NOMO-1 (cell line): ENCODE results near the gene EID3.

Experiments
- DNase-seq, 2 experiments: peaks; one replicate each; lab custom pipeline; 2025; ENCODE audit not compliant: unreplicated experiment in 2 of 2; lab: John Stamatoyannopoulos, UW

The EID3 gene

DNA sequence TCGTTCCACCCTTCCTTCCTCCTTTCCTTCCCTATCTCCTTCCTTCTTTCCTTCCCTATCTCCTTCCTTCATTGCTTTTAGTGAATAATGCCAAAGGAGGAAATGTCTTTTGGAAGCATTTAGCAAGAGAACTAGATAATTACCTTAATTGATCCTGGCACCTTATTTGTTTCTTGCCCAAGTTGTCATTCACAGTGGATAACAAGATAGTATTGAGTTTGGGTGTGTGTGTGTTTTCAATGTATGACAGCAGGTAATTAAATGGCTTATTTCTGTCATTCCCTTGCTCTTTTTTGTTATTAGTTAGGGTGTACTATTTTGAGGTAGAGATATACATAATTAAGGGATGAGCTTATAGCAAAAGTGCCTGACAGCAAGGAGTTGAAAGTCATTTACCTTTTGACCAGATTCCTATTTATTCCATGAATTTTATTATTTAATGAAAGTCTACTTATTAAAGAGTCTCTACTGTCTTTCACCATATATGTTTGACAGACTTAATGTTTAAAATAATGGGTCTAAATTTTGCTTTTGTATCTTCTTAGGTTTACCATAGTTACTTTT, 30.2 kb downstream of the EID3 start:
- no peak for DNase-seq

DNA sequence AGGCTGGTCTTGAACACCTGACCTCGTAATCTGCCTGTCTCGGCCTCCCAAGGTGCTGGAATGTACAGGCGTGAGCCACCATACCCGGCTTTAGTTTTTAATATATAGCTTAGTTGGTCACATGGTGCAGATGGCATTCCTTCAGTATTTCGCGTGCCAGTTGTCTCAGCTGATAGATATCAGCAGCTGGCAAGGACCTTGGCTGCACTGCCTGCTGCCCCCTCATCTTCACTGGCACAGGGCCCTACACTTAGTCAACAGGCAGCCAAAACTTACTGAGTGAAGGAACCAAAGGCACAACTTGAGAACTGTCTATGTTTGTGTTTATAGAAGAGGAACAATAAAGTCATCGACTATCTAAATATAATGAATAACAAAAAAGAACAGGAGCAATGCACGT, 31.0 kb downstream of the EID3 start:
- DNase-seq, result no peak

DNA sequence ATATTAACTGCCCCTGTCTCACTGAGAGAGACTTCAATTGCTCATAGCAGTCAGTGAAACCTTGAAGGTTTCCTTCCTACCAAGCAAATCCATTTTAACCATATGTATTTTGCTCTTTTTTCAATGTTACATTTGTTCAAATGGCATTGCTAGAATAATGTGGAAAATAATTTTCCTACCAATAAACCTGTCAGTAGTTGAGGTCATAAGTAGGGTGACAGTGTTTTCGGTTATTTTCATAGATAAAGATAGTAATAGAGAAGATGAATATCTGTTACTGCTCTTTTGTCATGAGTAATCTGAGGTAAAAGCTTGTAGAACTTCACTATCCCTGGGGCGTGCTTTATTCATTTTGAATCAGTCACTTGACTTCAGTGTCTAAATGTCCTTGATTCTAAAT, 32.6 kb downstream of the EID3 start:
- no peak for DNase-seq

GRCh38 chr12:104337030-104337558, 33.6 kb downstream of the EID3 start:
- no peak for DNase-seq

- no peak for DNase-seq
Observed at GRCh38 chr12:104339663-104340062, 36.1 kb downstream of the EID3 start.

DNA sequence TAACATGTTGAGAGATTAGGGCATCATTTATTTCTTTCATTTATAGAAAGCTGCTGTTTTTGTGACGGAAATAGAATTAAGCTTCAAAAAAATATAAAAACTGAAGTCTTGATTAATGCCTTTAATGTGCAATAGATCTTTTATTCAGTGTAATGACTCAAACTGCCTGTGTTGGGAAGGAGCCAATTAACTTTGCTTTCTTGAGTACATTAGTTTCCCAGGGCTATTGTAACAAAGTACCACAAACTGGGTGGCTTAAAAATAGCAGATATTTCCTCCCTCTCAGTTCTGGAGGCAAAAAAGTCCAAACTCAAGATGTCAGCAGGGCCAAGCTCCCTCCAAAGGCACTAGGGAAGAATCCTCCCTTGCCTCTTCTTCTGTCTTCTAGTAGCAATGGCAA, 36.6 kb downstream of the EID3 start:
- no peak for DNase-seq

DNA sequence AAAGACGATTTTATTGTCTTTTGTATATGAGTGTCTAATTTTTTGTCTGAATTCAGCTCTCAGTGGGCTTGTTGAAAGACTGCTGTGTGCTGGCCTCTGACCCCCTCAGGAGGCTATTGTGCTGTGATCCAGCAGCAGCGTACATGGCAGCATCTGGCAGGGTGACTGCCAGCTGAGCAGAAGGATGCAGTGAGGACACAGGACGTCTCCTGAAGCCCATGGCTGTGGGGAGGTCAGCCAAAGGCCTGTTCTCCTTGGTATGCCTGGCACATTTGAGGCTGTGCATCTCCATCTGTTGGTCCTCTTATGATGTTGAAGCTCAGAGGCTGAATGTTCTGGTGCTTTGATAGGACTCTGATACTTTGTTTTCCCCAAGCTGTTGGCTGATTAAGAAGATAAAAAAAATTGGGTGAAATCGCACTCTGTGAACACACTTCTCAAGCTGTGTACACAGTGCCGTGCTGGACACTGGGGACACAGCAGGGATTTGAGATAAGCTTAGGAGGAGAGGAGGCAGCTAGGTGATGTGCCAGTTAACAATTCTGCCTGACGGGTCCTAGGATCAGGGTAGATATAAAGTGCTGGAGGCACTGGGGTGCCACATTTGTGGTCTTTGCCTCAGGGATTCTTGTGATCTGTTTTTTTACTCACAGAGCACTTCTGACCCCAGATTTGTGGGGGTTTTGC, 37.5 kb downstream of the EID3 start:
- no peak for DNase-seq

- DNase-seq, result no peak
Observed at GRCh38 chr12:104342147-104342546, 38.6 kb downstream of the EID3 start.

DNA sequence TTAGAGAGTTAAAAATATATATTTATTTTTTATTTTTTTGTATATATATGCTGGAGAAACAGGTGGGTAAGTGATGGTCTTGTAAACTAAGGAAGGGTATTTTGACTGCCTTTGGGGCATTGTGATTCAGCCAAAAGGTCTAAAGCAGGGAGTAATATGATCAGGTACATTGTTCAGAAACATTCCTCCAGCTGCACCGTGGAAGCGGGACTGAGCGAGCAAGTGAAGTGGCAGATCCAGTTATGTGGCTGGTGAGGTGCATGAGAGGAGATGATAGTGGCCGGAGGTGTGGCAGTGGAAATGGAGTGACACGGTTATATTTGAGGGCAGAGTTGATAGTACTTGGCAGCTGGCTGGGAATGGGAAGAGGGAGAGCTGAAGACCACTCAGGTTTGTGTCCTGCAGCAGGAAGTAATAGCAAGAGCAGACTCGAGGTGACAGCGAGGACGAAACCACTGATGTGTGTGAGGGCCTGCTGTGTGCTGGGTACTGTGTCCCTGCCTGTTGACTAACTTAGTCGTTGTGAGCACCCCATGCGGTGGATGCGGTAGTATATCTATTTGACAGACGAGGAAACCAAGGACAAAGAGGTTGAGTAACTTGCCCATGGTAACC, 39.2 kb downstream of the EID3 start:
- DNase-seq, result no peak

DNA sequence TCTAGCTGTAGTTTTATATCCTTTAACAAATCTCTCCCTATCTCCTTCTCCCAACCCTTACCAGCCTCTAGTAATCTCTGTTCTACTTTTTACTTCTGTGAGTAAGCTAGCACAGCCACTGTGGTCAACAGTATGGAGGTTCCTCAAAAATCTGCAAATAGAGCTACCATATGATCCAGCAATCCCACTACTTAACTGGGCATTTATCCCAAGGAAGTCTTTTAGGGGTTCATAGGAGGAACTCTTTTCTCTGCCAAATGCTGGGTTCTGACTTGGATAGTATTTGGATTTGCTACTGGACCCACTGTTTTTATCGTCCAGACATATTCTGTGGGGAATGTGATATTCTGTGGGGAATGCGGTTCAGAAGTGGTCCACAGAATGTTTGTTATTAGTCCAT, 41.1 kb downstream of the EID3 start:
- DNase-seq, result no peak

DNA sequence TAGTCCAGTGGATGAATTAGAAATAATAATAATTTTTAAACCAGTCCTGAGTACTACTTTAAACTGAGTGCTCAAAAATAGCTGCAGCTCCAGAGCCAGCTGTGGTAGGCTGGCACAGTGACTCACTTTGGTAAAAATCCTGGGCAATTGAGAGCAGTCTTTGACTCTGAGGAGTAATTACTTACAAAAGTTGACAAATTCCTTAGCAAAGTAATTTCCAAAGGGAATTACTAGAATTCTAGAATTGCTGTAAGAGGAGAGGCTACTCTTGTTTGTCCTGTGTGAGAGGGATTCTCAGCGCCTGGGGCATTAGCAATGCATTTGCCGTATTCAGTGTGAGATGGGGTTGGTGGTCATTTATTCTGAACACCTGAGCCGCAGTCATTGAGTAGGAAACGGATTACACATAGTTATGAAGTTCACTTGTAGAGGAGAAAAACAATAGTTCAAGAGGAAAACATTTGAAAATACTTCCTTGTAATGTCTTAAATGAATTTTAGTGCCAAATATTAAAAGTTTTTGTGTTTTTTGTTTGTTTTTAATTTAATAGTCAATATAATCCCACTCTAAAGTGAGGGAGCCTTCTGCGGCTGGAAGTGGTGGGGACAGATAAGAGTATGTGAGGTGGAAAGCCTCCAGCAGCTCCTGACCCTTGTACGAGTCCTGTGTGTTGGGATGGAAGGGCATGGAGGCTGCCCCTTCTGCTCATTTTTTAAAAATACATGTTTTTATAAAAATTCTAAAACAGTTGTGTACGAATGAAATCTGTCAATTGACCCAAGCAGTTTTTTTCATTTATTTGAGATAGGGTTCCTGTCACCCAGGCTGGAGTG, 41.9 kb downstream of the EID3 start:
- DNase-seq, result no peak

GRCh38 chr12:104347374-104348075, 44.0 kb downstream of the EID3 start:
- no peak for DNase-seq

DNA sequence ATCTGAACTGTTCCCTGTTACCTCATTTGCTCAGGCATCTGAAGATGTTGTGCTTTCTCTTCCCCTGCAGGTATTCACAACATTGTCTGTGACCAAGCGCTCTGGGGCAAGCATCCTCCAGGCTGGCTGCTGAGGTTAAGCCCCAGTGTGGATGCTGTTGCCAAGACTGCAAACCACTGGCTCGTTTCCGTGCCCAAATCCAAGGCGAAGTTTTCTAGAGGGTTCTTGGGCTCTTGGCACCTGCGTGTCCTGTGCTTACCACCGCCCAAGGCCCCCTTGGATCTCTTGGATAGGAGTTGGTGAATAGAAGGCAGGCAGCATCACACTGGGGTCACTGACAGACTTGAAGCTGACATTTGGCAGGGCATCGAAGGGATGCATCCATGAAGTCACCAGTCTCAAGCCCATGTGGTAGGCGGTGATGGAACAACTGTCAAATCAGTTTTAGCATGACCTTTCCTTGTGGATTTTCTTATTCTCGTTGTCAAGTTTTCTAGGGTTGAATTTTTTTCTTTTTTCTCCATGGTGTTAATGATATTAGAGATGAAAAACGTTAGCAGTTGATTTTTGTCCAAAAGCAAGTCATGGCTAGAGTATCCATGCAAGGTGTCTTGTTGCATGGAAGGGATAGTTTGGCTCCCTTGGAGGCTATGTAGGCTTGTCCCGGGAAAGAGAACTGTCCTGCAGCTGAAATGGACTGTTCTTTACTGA, 44.9 kb downstream of the EID3 start:
- no peak for DNase-seq

GRCh38 chr12:104348994-104349494, 45.5 kb downstream of the EID3 start:
- no peak for DNase-seq

GRCh38 chr12:104350211-104351056, 46.9 kb downstream of the EID3 start:
- no peak for DNase-seq

DNA sequence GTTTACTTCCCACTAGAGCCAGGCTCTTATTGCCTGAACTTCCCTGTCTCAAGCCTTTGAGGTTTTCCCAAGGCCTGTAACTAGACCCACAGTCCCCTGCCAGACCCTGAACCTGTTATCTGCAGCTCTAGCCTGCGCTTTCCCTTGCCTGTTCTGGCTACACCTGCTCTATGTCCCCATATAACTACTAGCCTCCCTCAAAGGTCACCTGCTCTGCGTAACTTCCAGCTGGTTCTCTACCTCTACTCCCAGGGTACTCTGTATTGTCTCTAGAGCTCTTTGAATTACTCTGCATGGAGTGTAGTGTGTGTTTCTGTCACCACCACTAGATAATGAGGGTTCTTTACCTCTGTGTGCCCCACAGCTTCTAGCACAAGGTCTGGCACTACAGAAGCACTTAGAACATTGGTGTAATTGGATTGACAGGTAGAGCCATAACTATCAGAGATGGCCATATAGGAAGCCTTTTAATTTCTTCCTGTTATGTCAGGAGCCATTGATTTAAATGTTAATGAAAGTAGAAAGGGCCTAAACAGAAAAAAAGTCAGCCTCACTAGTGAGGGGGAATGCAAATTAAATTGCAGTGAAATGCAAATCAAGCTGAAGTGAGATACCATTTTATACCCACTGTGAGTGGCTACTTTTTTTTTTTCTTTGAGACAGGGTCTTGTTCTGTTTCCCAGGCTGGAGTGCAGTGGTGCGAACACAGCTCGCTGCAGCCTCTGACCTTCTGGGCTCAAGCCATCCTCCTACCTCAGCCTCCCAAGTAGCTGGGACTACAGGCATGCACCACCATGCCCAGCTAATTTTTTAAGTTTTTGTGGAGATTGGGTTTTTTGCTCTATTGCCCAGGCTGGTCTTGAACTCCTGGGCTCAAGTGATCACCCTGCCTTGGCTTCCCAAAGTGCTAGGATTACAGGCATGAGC, 47.8 kb downstream of the EID3 start:
- no peak for DNase-seq

- DNase-seq, result no peak
Observed at GRCh38 chr12:104352106-104352713, 48.7 kb downstream of the EID3 start.
